H9 (cell line): Measurements from ENCODE around the gene ZMAT3. TPM values are rescaled to one million over a fixed set of nuclear protein-coding genes. Genes with fewer than 3 reads are reported as not detected.
A peak's percentile ranks its signal among the peaks of the same experiment; 100 is the strongest.

ENCODE experiments used
- DNase-seq: peaks from one replicate; pipeline ENCODE4 v3.0.0-alpha.2; 2017
- H2AFZ ChIP-seq: one replicate; pipeline ENCODE4 v1.6.1; 2013; ENCODE audit warnings: mild to moderate bottlenecking, low read length, control low read depth, moderate library complexity
- H2AK5ac ChIP-seq: 2 replicates; pipeline ENCODE4 v1.6.1; 2013; ENCODE audit warnings: low read length, control low read depth, mixed read lengths; ENCODE audit not compliant: insufficient read length
- H2BK120ac ChIP-seq: one replicate; pipeline ENCODE4 v1.6.1; 2013; ENCODE audit warnings: low read depth, mild to moderate bottlenecking, low read length, control low read depth, inconsistent platforms; ENCODE audit not compliant: poor library complexity, severe bottlenecking
- H2BK12ac ChIP-seq: 2 replicates; pipeline ENCODE4 v1.6.1; 2013; ENCODE audit warnings: low read length, control low read depth, mixed read lengths, low read depth; ENCODE audit not compliant: insufficient read length
- H2BK15ac ChIP-seq: 2 replicates; pipeline ENCODE4 v1.6.1; 2013; ENCODE audit warnings: low read depth, low read length, control low read depth
- H2BK20ac ChIP-seq: one replicate; pipeline ENCODE4 v1.6.1; 2013; ENCODE audit warnings: low read depth, mild to moderate bottlenecking, low read length, control low read depth, inconsistent platforms; ENCODE audit not compliant: poor library complexity, severe bottlenecking
- H2BK5ac ChIP-seq: 2 replicates; pipeline ENCODE4 v1.6.1; 2013; ENCODE audit warnings: low read length, control low read depth, mixed read lengths; ENCODE audit not compliant: insufficient read length
- H3K14ac ChIP-seq: 2 replicates; pipeline ENCODE4 v1.6.1; 2013; ENCODE audit warnings: low read length, control low read depth; ENCODE audit not compliant: insufficient read depth
- H3K18ac ChIP-seq: 2 replicates; pipeline ENCODE4 v1.6.1; 2013; ENCODE audit warnings: low read depth, mild to moderate bottlenecking, mixed read lengths, low read length, control low read depth; ENCODE audit not compliant: insufficient read length
- H3K23ac ChIP-seq: 2 replicates; pipeline ENCODE4 v1.6.1; 2013; ENCODE audit warnings: low read length, control low read depth, mixed read lengths, low read depth; ENCODE audit not compliant: insufficient read length
- H3K23me2 ChIP-seq: 2 replicates; pipeline ENCODE4 v1.6.1; 2013; ENCODE audit warnings: low read depth, mild to moderate bottlenecking, mixed read lengths, low read length, control low read depth; ENCODE audit not compliant: insufficient read length, poor library complexity, severe bottlenecking
- H3K27ac ChIP-seq: 2 replicates; pipeline ENCODE4 v1.5.1; 2013; ENCODE audit warnings: low read length, control low read depth, mixed read lengths, low read depth; ENCODE audit not compliant: insufficient read length
- H3K27me3 ChIP-seq: 2 replicates; pipeline ENCODE4 v1.6.1; 2013; ENCODE audit warnings: low read length, control low read depth, inconsistent platforms; ENCODE audit not compliant: insufficient read depth
- H3K4ac ChIP-seq: 2 replicates; pipeline ENCODE4 v1.6.1; 2013; ENCODE audit warnings: low read depth, mild to moderate bottlenecking, control low read depth, inconsistent platforms, low read length, moderate library complexity
- H3K4me1 ChIP-seq: 2 replicates; pipeline ENCODE4 v1.6.1; 2013; ENCODE audit warnings: low read length, control low read depth, inconsistent platforms; ENCODE audit not compliant: insufficient read depth
- H3K4me2 ChIP-seq: 2 replicates; pipeline ENCODE4 v1.6.1; 2013; ENCODE audit warnings: low read length, control low read depth, mixed read lengths; ENCODE audit not compliant: insufficient read length, insufficient read depth
- H3K56ac ChIP-seq: 2 replicates; pipeline ENCODE4 v1.6.1; 2013; ENCODE audit warnings: low read depth, mild to moderate bottlenecking, mixed read lengths, low read length, control low read depth; ENCODE audit not compliant: insufficient read length
- H3K79me1 ChIP-seq: 2 replicates; pipeline ENCODE4 v1.6.1; 2013; ENCODE audit warnings: low read depth, mild to moderate bottlenecking, moderate library complexity, low read length, control low read depth, inconsistent platforms; ENCODE audit not compliant: insufficient read depth, poor library complexity, severe bottlenecking
- H3K79me2 ChIP-seq: 2 replicates; pipeline ENCODE4 v1.6.1; 2013; ENCODE audit warnings: low read length, control low read depth, inconsistent platforms; ENCODE audit not compliant: insufficient read depth
- H3K9ac ChIP-seq: 2 replicates; pipeline ENCODE4 v1.6.1; 2013; ENCODE audit warnings: low read length, control low read depth, mixed read lengths; ENCODE audit not compliant: insufficient read length; ENCODE audit errors: extremely low read depth
- H3K9me3 ChIP-seq: one replicate; pipeline ENCODE4 v1.6.1; 2013; ENCODE audit warnings: low read depth, low read length, inconsistent platforms; ENCODE audit not compliant: control insufficient read depth
- H3T11ph ChIP-seq: one replicate; pipeline ENCODE4 v1.6.1; 2013; ENCODE audit warnings: mild to moderate bottlenecking, low read length, control low read depth, inconsistent platforms
- H4K20me1 ChIP-seq: one replicate; pipeline ENCODE4 v1.6.1; 2013; ENCODE audit not compliant: control insufficient read depth, insufficient read length, insufficient read depth
- H4K5ac ChIP-seq: 2 replicates; pipeline ENCODE4 v1.6.1; 2013; ENCODE audit warnings: low read depth, mild to moderate bottlenecking, mixed read lengths, low read length, control low read depth; ENCODE audit not compliant: insufficient read length
- H4K8ac ChIP-seq: replicated peaks from 2 replicates; pipeline ENCODE4 v1.6.1; 2013; ENCODE audit warnings: low read length, control low read depth, mixed read lengths, low read depth; ENCODE audit not compliant: insufficient read length
- H4K91ac ChIP-seq: 2 replicates; pipeline ENCODE4 v1.6.1; 2013; ENCODE audit warnings: low read depth, mild to moderate bottlenecking, moderate library complexity, mixed read lengths, low read length, control low read depth; ENCODE audit not compliant: insufficient read length
- H3K27ac Mint-ChIP-seq, 3 experiments: 2 replicates in 2 of 3; 3 replicates in 1 of 3; pipeline ENCODE4 v1.8.0; 2020 to 2021; ENCODE audit warnings: mixed read lengths in 3 of 3, mild to moderate bottlenecking in 1 of 3, moderate library complexity in 1 of 3
- H3K27me3 Mint-ChIP-seq: 2 replicates; pipeline ENCODE4 v1.8.0; 2021; ENCODE audit warnings: low read depth, mild to moderate bottlenecking, moderate library complexity, mixed read lengths
- H3K36me3 Mint-ChIP-seq, 3 experiments: 2 replicates in 2 of 3; 3 replicates in 1 of 3; pipeline ENCODE4 v1.8.0; 2020 to 2021; ENCODE audit warnings: low read depth in 3 of 3, mixed read lengths in 3 of 3; ENCODE audit not compliant: insufficient read depth in 1 of 3
- H3K4me1 Mint-ChIP-seq, 2 experiments: 2 replicates each; pipeline ENCODE4 v1.8.0; 2020; ENCODE audit warnings: mixed read lengths in 2 of 2
- H3K4me3 Mint-ChIP-seq, 2 experiments: 2 replicates in 1 of 2; 3 replicates in 1 of 2; pipeline ENCODE4 v1.8.0; 2020 to 2021; ENCODE audit warnings: mild to moderate bottlenecking in 2 of 2, mixed read lengths in 2 of 2, moderate library complexity in 1 of 2
- H3K9me3 Mint-ChIP-seq, 2 experiments: 2 replicates in 1 of 2; 3 replicates in 1 of 2; pipeline ENCODE4 v1.8.0; 2020; ENCODE audit warnings: mild to moderate bottlenecking in 2 of 2, mixed read lengths in 2 of 2, moderate library complexity in 1 of 2
- WGBS: extraction: QIAGEN DNeasy Blood & Tissue Kit; methylation state at CpG from one replicate; pipeline ENCODE4 v1.1.7; 2013; ENCODE audit warnings: missing lambda C conversion rate, low lambda C conversion rate, mixed read lengths; ENCODE audit not compliant: insufficient read length; ENCODE audit errors: extremely low coverage; 5-methylcytosine and 5-hydroxymethylcytosine counted together
- total RNA-seq: library from RNA; stranded (reverse); gene quantifications from 2 replicates; pipeline ENCODE4 v1.2.1, GENCODE V29; 2021
- TF ChIP-seq, protein P1 (sequence below): fragments of 200-600 bp; sonication (generic); conservative IDR thresholded peaks from 3 replicates; pipeline ENCODE4 v1.8.0; 2021; ENCODE audit warnings: antibody characterized with exemption, mild to moderate bottlenecking

Gene ZMAT3
- total RNA-seq, 1 experiment from 2014 or later, result 9.4 TPM

DNA sequence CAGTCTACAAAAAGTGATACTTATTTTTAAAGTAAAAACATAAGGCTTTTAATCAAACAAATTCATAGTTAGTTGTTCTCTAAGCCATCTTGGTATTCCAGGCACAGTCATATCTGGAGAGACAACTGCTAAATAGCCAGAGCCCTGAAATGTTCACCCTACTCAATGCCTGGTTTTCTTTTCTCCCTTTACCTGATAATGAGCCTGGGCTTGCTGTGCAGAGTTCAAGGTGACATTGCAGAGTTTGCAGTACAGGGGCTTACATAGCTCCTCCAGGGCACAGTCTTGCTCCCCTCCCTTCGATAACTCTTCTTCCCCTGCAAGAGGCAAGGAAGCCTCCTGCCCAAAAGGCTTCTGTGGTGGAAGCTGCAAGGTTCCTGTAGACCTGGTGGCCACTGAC lies 4.3 kb downstream of the ZMAT3 start:
- Histone ChIP-seq H4K8ac (no peak overlapping the region), H3T11ph (no peak overlapping the region), H3K4me2 (no peak overlapping the region), H2BK120ac (no peak overlapping the region), H2BK12ac (no peak overlapping the region), H4K91ac (no peak overlapping the region), H3K56ac (no peak overlapping the region), H2BK15ac (no peak overlapping the region), H3K27me3 (no peaks in the 10 kb centered on the region), H2BK20ac (no peak overlapping the region), H3K9me3 (no peaks in the 10 kb centered on the region), H3K14ac (no peak overlapping the region), H2AK5ac (no peak overlapping the region), H3K4me1 (no peaks in the 10 kb centered on the region), H3K18ac (no peak overlapping the region), H3K23me2 (peaks cover 11% of the 10 kb centered on the region), H3K9ac (no peak overlapping the region), H4K5ac (no peak overlapping the region), H3K4ac (no peak overlapping the region), H3K23ac (no peak overlapping the region), H3K79me1 (no peaks in the 10 kb centered on the region), H4K20me1 (no peaks in the 10 kb centered on the region), H2BK5ac (no peak overlapping the region), H2AFZ (no peak overlapping the region), H3K79me2 (no peaks in the 10 kb centered on the region), H3K27ac (no peak overlapping the region)
- no peak for DNase-seq
- H3K9me3 Mint-ChIP-seq, result no peaks in the 10 kb centered on the region
- no peak overlapping the region for H3K4me3 Mint-ChIP-seq
- peaks cover 9 to 17% of the 10 kb centered on the region in 2 experiments for H3K4me1 Mint-ChIP-seq
- peaks cover 0 to 16% (median 0%) of the 10 kb centered on the region in 3 experiments; a peak in 2 of 7 replicates for H3K36me3 Mint-ChIP-seq
- no CpG with 5 or more reads among the region's 1 CpG for WGBS
- TF ChIP-seq, protein P1, sequence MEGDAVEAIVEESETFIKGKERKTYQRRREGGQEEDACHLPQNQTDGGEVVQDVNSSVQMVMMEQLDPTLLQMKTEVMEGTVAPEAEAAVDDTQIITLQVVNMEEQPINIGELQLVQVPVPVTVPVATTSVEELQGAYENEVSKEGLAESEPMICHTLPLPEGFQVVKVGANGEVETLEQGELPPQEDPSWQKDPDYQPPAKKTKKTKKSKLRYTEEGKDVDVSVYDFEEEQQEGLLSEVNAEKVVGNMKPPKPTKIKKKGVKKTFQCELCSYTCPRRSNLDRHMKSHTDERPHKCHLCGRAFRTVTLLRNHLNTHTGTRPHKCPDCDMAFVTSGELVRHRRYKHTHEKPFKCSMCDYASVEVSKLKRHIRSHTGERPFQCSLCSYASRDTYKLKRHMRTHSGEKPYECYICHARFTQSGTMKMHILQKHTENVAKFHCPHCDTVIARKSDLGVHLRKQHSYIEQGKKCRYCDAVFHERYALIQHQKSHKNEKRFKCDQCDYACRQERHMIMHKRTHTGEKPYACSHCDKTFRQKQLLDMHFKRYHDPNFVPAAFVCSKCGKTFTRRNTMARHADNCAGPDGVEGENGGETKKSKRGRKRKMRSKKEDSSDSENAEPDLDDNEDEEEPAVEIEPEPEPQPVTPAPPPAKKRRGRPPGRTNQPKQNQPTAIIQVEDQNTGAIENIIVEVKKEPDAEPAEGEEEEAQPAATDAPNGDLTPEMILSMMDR, result no peak
- 0 out of 7 replicates have a peak overlapping the region, but pooled peaks of 1 of the 3 experiments have one; percentile 25 for H3K27ac Mint-ChIP-seq
- 0 out of 2 replicates have a peak, but pooled peaks cover 1% of the 10 kb centered on the region for H3K27me3 Mint-ChIP-seq
